HG03135 (cell line): Measurements from ENCODE around the gene KDM7A.
"Not testable (repeated sequence)": the region's sequence is repeated elsewhere in the genome, so short reads cannot be mapped to it uniquely, and the experiment has no call there.

Experiments
- ATAC-seq: cut with Tn5 transposase; IDR thresholded peaks from one replicate; pipeline ENCODE4 v1.9.1; 2021; ENCODE audit warnings: mild to moderate bottlenecking, moderate library complexity; ENCODE audit not compliant: unreplicated experiment

Gene KDM7A

DNA sequence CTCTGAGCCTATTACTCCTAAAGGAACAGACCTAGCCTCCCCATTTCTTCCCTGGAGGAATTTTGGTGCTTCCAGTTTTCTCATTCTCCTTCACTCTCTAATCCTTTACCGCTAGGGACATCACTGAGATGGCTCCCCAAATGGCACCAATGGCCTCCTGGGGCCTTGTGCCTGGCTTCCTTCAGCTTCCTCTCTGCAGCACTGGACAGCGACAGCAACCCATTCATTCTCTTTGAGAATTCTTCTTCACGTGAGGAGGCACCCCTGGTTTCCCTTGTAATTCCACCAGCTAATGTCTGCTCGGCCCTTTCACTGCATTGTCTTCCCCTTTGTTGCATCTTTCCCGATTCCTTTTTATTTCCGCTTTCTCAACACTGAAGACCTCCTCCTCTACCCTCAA, 24.6 kb upstream of the KDM7A start:
- ATAC-seq, result no peak

DNA sequence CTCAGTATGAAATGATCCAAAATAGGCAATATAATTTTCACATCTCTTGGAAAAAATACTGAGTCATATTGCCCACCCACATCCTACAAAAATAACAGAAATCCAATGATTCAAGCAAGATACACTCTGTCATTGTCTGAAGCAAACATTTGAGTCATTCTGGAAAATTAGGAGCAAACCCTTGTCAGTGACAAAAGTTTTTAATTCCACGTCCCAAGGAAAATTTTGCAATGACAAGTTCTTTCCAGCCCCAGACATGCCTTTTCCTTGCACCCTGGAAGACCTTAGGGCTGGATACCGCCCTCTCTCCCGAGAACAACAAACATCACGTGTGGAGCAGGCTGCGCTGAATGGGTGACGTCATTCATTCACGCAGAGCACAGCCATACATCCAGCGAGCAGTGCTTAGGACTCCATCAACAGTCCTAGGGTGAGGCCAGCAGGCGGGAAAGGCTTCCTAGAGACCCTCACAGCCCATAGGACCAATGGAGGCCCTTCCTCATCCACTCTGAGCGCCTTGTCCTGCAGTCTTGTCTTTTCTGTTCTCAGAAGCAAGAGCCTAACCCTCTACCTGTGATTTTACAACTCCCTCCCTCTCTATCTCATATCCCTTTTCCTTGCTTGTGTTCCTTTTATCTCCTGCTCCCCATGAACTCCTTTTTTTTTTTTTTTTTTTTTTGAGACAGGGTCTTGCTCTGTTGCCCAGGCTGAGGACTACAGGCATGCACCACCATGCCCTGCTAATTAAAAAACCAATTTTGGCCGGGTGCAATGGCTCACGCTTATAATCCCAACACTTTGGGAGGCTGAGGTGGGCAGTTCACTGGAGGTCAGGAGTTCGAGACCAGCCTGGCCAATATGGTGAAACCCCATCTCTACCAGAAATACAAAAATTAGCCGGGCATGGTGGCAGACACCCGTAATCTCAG, 23.5 kb upstream of the KDM7A start:
- no peak for ATAC-seq

DNA sequence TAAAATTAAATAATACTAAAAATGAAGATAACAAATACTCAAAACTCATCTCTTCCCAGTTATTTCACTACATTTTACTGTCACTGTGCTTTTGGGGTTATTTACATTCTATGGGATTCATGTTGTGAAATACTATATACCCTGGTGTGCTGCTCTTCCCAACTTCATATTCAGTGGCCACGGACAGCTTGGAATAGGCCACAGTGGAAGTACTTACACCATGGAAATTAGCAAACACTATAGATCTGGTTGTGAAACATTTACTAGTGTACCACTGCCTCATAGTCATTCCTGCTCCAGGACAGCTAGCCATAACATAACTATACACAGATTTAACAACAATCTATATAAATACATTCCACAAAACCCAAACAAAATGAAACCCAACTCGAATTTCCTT, 21.2 kb upstream of the KDM7A start:
- ATAC-seq, result no peak

DNA sequence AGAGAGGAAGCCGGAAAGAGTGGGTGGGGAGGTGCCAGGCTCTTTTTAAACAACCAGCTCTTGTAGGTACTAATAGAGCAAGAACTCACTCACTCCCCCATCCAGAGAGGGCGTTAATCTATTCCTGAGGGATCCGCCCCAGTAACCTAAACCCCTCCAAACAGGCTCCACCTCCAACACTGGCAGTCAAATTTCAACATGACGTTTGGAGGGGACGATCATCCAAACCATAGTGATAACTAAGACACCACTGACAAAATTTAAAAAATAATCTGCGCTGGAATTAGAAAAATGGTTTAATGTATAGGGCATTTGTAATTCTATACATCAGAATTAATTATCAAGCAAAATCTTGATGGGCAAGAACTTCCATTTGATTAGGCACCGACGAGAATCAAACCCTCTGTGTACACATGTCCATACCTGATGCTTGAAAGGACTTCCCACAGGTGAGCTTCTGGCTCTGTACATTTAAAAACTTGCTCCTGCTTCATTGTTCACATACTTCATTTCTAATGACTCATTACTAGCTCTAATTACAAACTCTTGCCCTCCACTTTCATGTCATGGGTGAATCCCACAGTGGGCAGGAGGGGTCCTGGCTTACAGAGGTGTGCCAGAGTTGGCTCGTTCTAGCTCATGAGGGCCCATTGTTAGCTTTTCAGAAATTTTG, 20.6 kb upstream of the KDM7A start:
- no peak for ATAC-seq

DNA sequence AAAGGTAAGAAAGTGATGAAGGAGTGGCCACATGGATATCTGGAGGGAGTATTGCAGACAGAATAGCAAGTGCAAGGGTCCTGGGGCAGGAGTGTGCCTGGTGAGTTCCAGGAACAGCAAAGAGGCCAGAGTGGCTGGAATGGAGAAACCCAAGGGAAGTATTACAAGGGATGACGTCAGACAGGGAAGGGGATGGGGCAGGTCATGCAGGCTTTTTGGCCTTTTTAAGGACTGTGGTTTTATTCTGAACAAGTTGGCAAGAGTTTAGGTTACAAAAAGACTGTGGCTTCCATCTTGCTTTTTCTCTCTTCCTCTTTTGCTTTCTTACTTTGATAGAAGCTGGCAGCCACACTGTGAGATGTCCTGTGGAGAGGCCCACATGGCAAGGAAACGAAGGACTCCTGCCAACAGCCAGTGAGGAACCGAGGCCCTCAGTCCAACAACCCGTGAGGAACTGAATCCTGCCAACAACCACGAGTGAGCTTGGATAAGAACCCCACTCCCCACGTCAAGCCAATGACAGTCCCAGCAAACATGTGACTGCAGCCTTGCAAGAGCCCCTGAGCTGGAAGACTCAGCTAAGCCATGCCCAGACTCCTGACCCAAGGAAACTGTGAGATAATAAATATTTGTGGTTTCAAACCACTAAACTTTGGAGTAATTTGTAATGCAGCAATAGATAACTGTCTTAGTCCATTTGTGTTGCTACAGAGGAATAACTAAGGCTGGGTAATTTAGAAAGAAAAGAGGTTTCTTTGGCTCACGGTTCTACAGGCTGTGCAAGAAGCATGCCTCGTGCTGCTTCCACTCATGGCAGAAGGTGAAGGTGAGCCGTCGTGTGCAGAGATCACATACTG, 19.8 kb upstream of the KDM7A start:
- no peak for ATAC-seq

DNA sequence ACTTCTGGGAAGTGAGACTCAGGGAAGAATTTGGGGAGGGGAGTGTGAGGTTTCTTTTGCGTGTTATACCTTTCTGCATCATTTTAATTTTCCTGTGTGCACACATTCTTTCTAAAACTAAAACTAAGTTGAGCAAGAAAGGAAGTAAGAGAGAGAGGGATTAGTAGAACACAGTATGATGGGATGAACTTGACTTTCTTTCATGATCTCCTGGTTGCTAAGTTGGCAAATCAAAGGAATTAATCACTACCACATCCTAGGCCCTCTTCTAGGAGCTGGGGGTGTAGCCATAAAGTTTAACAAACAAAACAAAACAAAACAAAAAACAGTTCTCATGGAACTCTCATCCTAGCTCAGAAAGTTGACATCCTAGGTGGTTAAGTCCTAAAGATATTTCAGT, 19.1 kb upstream of the KDM7A start:
- ATAC-seq, result no peak

DNA sequence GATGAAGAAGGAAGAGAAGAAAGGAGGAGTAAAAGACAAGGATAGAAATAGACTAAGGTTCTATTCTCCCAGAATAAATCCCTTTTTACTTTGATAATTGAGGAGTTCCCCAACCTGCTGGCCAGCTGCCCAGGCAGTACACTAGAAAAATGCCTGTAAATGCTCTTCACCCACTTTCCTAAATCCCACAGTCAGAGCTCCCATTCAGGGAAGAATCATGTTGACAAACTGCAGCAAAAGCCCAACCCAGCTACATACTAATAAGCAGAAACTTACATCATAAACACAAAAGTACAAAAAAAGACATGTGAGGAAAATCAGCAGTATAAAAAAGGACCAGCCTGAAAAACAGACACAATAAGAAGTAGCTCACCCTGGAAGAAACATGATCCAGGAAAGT, 15.8 kb upstream of the KDM7A start:
- ATAC-seq, result no peak

DNA sequence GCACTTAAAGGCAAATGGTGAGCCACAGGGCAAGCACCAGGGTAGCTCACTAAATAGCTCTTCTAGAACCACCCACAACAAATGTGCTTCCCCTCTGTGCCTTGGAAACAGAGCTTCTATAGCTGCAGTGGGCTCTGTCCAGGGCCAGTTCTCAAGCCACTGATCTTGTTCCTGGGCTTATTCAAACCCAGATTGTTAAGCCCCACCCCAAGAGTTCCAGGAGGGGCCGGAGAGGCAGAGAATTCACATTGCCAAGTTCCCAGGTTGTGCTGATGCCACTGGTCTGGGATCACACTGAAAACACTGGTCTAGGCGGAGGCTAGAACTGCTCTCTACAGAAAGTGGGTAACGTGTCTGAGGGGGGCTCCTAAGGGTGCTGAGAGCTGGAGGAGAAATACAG, 15.4 kb upstream of the KDM7A start:
- no peak for ATAC-seq

DNA sequence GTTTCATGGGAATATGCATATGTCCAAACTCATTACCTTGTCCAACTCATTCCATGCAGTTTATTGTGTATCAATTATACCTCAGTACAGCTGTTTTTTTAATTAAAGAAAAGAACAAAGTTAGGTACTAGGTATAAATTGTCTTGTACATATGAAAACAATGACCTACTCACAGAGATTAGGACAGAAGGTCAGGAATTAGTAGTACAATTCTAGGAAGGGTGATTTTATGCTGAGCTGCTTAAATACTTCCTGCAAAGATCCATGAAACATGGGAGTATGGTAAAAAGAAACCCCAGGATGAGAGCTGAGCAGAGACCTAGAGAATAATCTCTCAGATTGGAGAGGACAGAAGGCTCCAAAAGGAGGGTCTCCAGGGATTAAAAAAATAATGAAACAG, 13.8 kb upstream of the KDM7A start:
- ATAC-seq, result no peak

DNA sequence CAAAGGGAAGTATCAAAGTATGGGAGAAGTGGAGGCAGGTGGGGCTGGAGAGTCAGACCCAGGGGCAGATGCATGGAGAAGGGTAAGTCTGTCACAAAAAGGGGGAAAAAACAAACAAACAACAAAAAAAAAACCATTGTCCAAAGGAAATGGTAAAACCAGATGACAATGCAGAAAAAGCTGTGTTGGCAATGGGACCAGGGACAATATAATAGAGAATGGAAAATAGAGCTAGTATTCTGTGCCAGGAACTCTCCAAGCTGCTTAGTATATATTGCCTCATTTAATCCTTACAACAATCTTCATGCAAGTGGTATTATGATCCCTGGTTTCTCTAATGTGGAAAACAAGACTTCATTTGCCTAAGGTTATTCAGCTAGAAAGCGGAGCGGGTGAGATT, 13.1 kb upstream of the KDM7A start:
- no peak for ATAC-seq

DNA sequence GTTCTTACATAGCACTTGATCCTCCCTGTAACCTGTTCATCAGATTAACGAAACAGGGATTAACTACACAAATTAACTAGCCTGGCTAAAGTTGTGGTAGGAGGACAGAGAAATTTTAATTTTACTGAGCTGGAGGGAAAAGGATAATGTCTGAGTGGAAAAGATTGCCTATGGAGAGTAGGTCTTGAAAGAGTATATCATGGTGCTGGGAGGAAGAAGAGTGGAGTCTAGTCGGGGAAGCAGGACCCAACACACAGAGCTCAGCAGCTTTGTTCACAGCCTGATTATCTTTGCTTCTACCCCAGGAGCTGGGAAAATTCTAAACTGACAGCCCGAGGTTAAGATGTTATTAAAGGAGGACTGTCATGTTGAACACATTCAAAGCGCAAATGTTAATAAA, 6.1 kb upstream of the KDM7A start:
- ATAC-seq, result no peak

DNA sequence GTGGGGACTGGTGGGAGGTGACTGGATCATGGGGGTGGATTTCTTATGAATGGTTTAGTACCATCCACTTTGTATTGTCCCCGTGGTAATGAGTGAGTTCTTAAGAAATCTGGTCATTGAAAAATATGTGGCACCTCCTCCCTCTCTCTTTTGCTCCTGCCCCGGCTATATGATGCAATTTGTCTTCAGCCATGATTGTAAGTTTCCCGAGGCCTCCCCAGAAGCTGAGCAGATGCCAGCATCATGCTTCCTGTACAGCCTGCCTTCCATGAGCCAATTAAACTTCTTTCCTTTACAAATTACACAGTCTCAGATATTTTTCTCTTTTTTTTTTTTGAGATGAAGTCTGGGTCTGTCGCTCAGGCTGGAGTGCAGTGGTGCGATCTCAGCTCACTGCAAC, 2.6 kb upstream of the KDM7A start:
- no peak for ATAC-seq

DNA sequence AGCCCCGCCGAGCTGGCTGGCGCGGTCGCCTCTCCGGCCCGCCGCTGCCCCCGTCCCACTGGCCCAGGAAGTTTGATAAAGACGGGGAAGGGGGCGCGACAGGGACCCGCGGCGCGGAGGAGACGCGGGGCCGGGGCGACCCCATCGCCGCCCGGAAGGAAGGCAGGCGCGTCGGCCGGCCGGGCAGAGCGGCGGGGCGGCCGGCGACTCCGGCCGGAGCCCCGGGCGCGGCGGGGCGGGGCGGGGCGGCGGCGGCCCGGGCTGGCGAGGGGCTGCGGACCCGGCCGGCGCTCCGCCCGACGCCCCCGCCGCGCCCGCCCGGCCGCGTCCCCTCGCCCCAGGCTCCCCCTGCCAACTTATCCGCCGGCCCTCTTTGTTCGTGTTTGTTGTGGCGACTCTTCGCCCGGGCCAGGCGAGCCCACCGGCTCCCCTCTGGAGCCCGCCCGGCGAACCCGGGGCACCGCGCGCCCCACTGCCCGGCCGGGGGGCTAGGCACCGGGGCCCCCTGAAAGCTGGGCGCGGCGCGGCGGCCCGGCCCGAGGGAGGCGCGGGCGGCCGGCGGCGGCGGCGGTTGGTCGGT, 571 bp downstream of the KDM7A start:
- peak; percentile 13 for ATAC-seq

DNA sequence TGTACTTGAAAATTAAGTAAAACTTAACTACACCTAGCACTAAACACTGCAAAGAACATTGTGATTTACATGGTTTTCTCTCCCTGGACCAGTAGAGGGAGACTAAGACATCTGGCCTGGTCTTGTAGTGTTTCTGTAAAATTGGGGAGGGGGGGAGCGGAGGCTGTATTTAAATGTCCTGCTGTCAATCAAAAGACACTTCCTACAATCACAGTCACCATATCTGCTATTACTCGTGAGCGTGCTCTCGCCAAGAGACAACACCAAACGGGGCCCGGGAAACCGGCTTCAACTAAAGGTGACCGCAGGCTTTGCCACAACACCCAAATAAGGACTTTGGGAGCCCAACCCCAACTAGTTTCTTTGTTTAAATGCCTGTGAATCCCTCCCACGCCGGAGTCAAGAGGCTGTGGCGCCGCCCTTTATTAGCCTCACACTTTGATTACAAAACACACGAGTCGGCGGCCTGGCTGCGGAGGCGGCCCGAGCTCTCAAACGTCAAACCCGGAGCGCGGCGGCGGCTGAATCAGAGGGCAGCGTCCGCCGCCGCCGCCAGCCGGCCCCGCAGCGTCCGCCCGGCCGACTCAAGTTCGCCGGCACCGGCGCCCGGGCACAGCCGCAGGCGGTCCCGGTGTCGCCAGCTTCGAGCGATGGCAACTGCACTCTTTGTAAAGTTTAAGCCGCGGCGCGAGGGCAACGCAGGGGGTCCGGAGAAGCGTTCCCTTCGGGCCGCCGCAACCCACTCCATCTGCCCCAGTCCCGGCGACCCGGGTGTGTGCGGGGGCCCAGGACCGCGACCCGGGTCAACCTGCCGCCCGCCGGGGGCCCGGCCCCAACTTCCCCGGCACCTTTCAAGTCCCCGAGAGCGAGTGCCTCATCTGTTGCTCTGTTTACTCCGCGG, 1.3 kb downstream of the KDM7A start:
- peak; percentile 50 for ATAC-seq

DNA sequence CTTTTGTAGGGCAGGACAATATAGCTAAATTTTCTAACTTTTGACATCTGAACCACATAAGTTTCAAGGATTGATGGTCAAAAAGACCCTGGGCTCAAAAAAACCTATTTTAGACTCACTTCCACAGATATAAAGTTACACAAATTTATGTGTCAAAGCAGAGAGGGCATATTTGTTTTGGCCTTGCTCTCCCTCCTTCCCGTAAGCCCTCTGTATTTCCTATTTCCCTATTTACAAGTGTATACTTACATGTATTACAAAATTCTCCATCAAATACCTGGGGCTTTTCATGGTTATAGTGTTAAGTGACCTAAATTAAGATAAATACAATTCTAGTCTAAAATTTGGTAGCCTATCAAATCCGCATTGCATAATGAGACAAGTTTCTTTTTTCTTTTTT, 2.6 kb downstream of the KDM7A start:
- no peak for ATAC-seq

DNA sequence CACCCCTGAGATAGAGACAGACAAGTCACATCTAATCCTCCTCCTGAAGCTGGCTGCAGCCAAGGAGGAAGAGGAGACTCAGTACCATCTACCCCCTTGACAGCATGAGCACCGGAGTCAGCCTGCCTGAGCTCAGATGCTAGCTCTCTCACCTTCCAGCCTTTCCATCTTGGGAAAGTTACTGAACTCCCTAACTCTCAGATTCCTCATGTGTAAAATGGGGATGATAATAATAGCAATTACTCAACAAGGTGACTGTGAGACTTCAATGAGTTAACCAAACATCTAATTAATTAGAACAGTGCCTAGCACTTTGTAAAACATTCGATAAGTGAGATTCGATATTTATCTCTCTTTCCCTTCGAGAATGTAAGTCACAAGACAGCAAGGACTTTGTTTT, 6.4 kb downstream of the KDM7A start:
- ATAC-seq, result no peak

DNA sequence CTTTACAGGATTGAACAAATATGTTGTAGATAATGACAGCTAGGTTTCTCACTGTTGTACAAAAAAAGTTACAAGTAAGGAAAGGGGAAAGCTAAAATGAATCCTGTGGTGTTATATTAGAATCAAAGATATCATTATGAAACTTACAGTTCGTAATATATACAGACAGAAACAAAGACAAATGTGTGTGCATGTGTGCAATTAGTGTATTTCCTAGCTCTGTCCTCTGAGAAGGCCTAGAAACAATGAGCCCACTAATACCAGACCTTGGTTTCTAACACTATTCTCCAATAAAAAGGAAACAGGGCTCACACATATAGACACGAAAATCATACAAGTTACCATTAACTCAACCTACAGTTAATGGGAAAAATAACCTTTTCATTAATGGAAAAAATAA, 8.0 kb downstream of the KDM7A start:
- no peak for ATAC-seq

DNA sequence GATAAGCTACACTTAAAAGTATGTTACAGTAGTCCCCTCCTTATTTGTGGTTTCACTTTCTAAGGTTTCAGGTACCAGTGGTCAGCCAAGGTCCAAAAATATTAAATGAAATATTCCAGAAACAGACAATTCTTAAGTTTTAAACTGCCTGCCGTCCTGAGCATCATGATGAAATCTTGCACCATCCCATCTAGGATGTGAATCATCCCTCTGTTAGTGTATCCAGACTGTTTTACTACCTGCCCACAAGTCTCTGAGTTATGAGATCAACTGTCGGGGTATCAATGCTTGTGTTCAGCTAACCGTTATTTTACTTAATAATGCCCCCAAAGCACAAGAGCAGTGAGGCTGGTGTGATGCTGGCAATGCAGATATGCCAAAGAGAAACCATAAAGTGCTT, 11.4 kb downstream of the KDM7A start:
- no peak for ATAC-seq

DNA sequence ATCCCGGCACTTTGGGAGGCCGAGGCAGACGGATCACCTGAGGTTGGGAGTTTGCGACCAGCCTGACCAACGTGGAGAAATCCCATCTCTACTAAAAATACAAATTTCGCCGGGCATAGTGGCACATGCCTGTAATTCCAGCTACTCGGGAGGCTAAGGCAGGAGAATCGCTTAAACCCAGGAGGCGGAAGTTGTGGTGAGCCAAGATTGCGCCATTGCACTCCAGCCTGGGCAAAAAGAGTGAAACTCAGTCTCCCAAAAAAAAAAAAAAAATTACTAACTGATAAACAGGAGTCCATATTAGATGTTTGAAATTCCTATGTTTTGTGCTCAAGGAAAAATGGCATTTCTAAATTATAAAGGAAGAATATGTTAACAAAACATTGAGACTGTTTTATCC, 14.7 kb downstream of the KDM7A start:
- ATAC-seq, result not testable (repeated sequence)

DNA sequence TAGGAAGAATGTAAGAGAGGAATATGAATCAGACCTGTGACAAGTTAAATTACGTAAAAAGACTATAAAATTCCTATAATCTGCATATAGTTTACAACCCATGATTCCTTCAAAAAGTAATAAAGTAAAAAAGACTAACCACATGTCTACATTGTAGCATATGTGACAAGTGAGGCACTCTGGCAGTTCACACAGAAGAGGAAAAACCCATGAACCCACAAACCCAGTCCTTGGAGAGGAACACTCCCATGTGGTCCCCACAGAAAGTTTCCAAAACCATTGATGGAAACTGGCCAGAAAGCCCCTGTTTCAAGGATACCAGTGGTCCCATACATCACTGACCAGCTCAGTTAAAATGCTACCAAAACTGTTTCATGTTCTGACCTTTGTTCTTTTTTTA, 15.7 kb downstream of the KDM7A start:
- ATAC-seq, result no peak
